Measurements from ENCODE around the gene DLG2. TPM values are rescaled to one million over a fixed set of nuclear protein-coding genes. Genes with fewer than 3 reads are reported as not detected.

The DLG2 gene
- total RNA-seq, 4 donors from 2014 or later = 37.9 to 71.5 (median 44.9) TPM

GRCh38 chr11:83956119-83956697, 1670.9 kb downstream of the DLG2 start:
- TF ChIP-seq EP300 (IDR thresholded peaks at IDR 0.05) (no peak), CTCF (IDR thresholded peaks at IDR 0.05) (no peak), POLR2AphosphoS5 (IDR thresholded peaks at IDR 0.05) (no peak), POLR2A (IDR thresholded peaks at IDR 0.05) (no peak)
- no peak for DNase-seq (ENCODE audit: low spot score in 2 of 2)
- 87% methylated on average over 10 of the region's 10 CpGs for WGBS
- no peak overlapping the region for H3K27ac ChIP-seq
- no peaks in the 10 kb centered on the region for H3K9me3 ChIP-seq
- no peaks in the 10 kb centered on the region for H3K27me3 ChIP-seq
- no peaks in the 10 kb centered on the region for H3K36me3 ChIP-seq
- no peaks in the 10 kb centered on the region for H3K4me1 ChIP-seq
- H3K4me3 ChIP-seq = no peak overlapping the region

GRCh38 chr11:83954780-83955179, 1672.4 kb downstream of the DLG2 start:
- no peaks in the 10 kb centered on the region for H3K36me3 ChIP-seq
- no peak overlapping the region for H3K4me3 ChIP-seq
- TF ChIP-seq POLR2A (IDR thresholded peaks at IDR 0.05) (no peak), POLR2AphosphoS5 (IDR thresholded peaks at IDR 0.05) (no peak), EP300 (IDR thresholded peaks at IDR 0.05) (no peak), CTCF (IDR thresholded peaks at IDR 0.05) (no peak)
- WGBS = 58% methylated on average over 4 of the region's 4 CpGs
- H3K4me1 ChIP-seq = no peaks in the 10 kb centered on the region
- no peaks in the 10 kb centered on the region for H3K9me3 ChIP-seq
- DNase-seq (ENCODE audit: low spot score in 2 of 2) = no peak
- no peak overlapping the region for H3K27ac ChIP-seq
- H3K27me3 ChIP-seq = no peaks in the 10 kb centered on the region

GRCh38 chr11:83951521-83951920, 1675.6 kb downstream of the DLG2 start:
- no peak for DNase-seq (ENCODE audit: low spot score in 2 of 2)
- Histone ChIP-seq H3K4me1 (no peaks in the 10 kb centered on the region), H3K27me3 (no peaks in the 10 kb centered on the region), H3K9me3 (no peaks in the 10 kb centered on the region), H3K36me3 (no peaks in the 10 kb centered on the region), H3K27ac (no peak overlapping the region), H3K4me3 (no peak overlapping the region)
- no peak for TF ChIP-seq POLR2AphosphoS5 (IDR thresholded peaks at IDR 0.05)
- no peak for TF ChIP-seq EP300 (IDR thresholded peaks at IDR 0.05)
- no peak for TF ChIP-seq POLR2A (IDR thresholded peaks at IDR 0.05)
- no peak for TF ChIP-seq CTCF (IDR thresholded peaks at IDR 0.05)
- 18% methylated on average over 1 of the region's 1 CpG for WGBS

GRCh38 chr11:83948200-83948599, 1678.9 kb downstream of the DLG2 start:
- H3K4me1 ChIP-seq = no peaks in the 10 kb centered on the region
- no peaks in the 10 kb centered on the region for H3K27me3 ChIP-seq
- DNase-seq (ENCODE audit: low spot score in 2 of 2) = no peak
- no peak overlapping the region for H3K27ac ChIP-seq
- no peaks in the 10 kb centered on the region for H3K36me3 ChIP-seq
- no peak overlapping the region for H3K4me3 ChIP-seq
- no peaks in the 10 kb centered on the region for H3K9me3 ChIP-seq
- TF ChIP-seq CTCF (IDR thresholded peaks at IDR 0.05) = no peak
- TF ChIP-seq EP300 (IDR thresholded peaks at IDR 0.05) = no peak
- TF ChIP-seq POLR2AphosphoS5 (IDR thresholded peaks at IDR 0.05) = no peak
- no peak for TF ChIP-seq POLR2A (IDR thresholded peaks at IDR 0.05)

GRCh38 chr11:83945976-83946375, 1681.2 kb downstream of the DLG2 start:
- no peak for DNase-seq (ENCODE audit: low spot score in 2 of 2)
- WGBS = 94% methylated on average over 7 of the region's 7 CpGs
- H3K27ac ChIP-seq = no peak overlapping the region
- H3K27me3 ChIP-seq = no peaks in the 10 kb centered on the region
- H3K4me3 ChIP-seq = no peak overlapping the region
- H3K9me3 ChIP-seq = no peaks in the 10 kb centered on the region
- TF ChIP-seq POLR2A (IDR thresholded peaks at IDR 0.05) (no peak), POLR2AphosphoS5 (IDR thresholded peaks at IDR 0.05) (no peak), CTCF (IDR thresholded peaks at IDR 0.05) (no peak), EP300 (IDR thresholded peaks at IDR 0.05) (no peak)
- no peaks in the 10 kb centered on the region for H3K36me3 ChIP-seq
- H3K4me1 ChIP-seq = no peaks in the 10 kb centered on the region

Measured in suprapubic skin (tissue), 4 donors.